GM19240 (cell line): ENCODE data around the gene VMP1.

Source experiments
- DNase-seq: peaks from one replicate; pipeline ENCODE4 v3.0.0; 2011; ENCODE audit warnings: low spot score; ENCODE audit not compliant: insufficient read length

Gene VMP1

DNA sequence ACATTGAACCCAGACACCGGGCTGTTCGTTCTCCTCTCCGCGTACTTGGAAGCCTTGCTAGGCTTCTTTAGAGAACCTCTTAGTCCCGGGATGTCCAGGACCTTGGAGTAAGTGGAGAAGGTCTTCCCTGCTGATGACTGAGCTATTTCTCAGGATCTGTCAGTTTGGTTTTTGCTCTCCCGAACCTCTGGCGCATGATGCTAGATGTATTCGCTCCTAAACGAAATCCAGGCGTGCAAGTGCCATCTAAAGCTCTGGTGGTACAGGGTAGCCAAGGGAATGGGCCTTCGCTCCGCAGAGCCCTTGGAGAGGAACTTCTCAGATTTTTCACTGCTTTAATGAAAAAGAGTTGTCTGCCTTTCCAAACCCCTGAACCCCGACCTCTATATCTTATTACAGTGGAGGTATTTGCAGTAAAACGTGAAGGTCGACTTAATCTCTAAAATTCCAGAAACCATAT lies 547 bp downstream of the VMP1 start:
- DNase-seq = no peak

DNA sequence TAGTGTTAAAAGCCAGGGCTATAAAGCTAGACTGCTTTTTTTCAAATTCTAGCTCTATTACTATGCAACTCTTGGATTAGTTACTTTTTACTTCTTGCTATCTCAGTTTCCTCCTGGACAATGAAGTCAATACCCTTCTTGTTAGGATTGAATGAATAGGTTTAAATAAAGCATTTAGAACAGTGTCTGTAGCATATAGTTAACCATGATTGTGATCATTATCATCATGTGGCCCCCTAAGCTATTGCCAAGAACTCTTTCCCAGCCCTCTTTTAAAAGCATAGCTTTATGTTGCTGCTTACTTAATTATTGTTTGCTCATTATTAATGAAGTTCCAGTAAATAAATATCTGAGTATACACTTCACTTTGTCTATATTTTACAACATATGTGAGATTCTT lies 4.5 kb downstream of the VMP1 start:
- DNase-seq = no peak

DNA sequence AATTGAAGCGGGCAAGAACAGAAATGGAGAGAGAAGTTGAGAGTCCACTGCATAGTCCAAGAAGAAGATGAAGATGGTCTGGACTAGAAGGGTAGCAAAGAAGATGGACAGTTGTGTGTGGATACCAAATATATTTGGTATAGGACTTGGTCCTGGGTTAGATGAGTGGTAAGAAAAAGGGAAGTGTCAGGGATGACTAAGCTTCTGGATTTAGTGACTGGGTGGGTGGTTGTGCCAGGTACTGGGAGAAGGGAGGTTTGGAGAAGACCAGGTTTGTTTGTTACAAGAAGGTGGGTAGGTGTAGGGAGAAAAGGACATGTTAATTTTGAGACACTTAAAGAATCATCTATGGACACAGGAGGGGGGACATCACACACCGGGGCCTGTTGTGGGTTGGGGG lies 5.4 kb downstream of the VMP1 start:
- no peak for DNase-seq

DNA sequence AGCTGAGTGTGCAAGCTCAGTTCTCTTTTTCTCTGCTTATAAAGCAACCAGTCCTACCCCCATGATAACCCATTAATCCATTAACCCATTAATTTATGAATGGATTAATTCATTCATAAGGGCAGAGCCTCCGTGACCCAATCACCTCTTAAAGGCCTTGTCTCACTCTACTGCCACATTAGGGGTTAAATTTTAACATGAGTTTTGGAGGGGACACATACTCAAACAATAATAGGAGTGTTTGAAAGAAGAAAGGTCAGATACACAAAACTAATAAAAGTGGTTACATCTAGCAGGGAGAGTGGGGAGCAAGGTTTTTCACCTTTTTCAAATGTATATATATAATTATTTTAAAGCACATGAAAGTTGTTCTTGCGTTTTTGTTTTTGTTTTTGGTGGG lies 6.8 kb downstream of the VMP1 start:
- no peak for DNase-seq

DNA sequence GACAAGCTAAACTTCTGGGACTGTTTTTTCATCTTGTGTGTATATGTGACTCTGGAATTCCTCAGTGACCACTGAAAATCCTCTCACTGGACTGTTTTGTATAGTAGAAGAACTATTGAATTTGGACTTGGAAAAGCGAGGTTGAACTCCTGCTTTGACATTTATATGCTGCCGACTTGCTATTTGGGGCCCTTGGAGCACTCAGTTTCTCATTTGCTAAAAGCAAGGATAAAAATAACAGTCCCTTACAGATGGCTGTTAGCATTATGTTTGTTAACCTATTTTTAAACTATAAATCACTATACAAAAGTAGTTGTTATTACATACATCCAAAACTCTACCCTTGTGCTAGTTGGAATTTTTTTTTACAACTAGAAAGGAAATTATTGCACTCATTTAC lies 9.0 kb downstream of the VMP1 start:
- no peak for DNase-seq

DNA sequence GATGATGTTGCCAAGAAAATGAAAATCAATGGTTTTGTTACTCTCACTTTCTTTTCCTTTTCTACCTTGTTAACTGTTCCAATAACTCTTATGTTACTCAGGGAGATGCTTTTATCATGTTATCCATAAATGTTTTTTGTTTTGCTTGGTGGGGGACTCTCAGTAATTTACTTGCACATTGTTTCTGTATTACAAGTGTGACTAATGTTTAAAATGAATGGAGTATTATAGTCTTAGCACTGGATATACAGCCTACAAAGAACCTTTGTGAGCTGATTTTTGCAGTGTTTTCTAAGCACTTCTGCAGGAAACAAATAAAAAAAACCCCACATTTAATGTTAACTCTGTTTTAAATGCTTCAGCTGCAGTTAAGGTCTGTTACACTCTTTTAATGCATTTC lies 12.1 kb downstream of the VMP1 start:
- DNase-seq = no peak

DNA sequence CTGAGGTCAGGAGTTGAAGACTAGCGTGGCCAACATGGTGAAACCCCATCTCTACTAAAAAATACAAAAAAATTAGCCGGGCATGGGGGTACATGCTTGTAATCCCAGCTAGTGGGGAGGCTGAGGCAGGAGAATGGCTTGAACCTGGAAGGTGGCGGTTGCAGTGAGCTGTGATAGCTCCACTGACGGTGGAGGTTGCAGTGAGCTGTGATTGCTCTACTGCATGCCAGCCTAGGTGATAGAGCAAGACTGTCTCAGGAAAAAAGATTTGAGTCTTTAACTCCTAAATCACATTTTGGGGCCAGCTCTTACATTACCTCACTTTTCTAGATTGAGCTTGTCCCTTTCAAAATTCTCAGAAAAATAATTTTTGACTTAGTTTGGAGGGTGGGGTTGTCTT lies 15.2 kb downstream of the VMP1 start:
- DNase-seq = no peak

DNA sequence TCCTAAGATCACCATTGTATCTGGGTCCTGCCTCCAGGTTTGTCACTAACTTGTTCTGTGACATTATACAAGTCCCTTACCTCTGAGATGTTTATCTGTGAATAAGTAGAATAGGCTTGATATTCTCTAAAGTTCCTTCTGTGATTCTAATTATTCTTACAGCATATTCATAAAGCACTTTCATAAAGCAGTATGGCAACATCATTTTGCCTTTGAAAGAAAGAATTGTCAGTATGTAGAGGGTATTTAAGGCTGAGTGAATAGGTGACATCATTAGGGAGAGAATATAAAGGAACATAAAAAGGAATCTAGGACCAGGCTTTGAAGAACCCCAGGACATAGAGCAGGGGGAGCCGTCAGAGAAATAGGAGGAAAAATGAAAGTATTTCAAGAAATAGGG lies 15.6 kb downstream of the VMP1 start:
- DNase-seq = no peak

DNA sequence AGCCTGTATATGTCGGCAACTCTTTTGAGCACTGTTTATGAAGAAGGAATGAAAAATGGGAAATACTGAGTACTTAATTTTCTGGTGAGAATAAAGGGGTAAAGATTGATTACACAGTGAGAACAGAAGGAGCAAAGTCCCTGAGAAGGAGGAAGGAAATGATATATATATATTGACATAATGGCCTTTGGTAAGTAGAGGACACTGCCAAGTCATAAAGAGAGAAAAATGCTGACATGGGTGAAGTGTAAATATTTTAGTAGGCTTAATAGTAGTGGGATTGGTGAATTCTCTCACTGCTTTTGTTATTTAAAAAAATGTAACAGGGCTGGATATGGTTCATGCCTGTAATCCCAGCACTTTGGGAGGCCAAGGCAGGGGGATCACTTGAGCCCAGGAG lies 16.2 kb downstream of the VMP1 start:
- DNase-seq = no peak

DNA sequence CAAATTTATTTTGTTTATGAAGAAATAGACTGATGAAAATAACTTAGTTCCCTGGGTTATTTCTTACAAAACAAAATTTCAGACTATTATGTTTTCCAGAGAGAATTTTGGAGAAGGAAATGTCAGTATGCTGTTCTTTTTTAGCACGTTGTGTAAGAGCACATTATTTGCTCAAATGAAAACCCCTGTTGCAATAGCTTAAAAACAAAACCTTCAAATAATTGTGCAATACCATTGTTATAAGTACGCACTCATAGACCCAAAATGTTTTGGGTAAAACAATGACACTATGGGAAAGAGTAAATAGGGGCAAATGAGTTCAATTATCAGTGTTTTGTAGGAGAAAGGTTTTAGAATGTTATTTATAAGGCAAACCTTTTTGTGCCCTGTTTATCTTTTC lies 18.2 kb downstream of the VMP1 start:
- no peak for DNase-seq

DNA sequence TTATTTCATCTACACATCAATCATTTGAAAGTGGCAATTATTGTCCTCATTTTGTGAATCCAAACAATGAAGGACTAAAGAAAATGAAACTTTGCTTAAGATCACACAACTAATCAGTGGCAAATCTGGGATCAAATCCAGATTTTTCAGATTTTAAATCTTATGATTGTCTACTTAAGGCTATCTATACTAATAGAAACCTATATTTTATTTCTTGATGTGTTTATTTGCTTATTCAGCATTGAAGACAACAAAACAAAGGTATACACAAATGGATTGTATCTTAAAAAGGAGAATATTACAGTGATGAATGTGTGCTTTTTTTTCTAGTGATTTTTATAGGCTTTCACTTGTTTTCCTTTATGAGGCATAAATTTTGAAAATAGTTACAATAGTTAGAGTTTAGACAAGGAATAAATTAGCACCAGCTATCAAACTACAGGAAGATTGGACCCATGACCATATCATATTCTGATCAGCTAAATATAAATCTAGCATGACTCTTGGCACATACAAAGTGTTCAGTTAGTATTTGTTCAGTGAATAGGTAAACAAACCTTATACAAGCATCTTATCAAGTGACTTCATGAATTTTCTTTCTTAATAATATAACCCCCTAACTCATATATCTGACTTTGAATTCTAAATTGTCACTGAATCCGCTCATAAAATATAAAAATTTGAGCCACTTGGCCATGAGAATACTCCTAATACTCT lies 20.5 kb downstream of the VMP1 start:
- DNase-seq = no peak

DNA sequence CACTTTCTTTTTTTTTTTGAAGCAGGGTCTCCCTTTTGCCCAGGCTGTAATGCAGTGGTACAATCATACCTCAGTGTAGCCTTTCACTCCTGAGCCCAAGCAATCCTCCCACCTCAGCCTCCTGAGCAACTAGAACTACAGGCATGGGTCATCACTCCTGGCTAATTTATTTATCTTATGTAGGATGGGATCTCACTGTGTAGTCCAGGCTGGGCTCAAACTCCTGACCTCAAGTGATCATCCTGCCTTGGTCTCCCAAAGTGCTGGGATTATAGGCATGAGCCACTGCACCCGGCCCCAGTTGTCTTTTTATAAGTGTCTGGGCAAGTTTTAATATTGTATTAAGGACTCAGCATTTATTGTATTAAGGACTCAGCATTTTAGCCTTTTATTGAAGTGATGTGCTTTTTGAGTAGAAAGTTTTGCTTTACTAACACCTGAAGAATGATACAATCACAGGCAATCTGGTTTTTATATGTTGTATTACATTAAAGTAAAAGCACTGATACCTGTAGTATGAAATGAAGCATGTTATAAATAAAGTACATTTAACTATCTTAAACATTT lies 22.9 kb downstream of the VMP1 start:
- no peak for DNase-seq

DNA sequence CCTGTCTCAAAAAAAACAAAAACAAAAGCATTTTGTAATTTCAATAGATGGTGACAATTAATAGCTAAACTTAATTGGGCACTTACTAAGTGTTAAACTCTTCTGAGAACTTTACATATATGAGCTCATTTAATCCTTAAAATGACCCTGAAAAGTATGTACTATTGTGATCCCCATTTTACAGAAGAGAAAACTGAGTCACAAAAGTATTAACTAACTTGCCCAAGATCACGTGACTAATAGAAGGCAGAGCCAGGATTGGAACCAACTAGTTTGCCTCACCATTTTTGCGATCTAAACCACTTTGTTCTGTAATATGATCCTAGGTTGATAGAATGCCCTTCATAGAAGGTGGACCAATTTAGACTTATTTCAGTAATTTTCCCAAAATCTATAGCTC lies 26.2 kb downstream of the VMP1 start:
- DNase-seq = no peak

DNA sequence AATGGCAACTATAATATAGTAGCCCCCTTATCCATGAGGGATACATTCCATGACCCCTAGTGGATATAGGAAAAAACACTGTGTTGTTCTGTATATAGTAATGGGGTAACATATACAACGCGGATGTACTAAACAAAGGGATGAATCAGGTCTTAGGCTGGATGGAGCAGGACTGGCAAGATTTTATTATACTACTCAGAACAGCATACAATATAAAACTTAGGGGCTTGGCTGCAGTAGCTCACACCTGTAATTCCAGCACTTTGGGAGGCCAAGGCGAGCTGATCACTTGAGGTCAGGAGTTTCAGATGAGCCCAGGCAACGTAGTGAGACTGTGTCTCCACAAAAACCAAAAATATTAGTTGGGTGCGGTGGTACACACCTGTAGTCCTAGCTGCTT lies 26.8 kb downstream of the VMP1 start:
- no peak for DNase-seq

DNA sequence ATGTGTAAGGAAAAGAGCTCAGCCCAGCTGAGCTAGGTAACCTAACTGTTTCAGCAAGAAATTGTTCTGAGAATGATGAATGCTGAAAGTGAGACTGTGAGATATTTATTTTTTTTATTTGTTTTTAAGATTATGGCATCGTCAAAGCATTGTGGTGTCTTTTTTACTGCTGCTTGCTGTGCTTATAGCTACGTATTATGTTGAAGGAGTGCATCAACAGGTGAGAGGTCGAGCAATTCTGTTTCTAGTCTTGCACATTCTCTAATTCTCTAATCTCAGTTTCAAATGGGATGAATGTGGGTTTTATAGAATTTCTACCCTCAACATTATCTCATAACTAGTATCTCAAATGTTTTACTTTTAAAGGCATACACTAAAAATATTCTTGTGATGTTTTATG lies 29.9 kb downstream of the VMP1 start:
- no peak for DNase-seq

DNA sequence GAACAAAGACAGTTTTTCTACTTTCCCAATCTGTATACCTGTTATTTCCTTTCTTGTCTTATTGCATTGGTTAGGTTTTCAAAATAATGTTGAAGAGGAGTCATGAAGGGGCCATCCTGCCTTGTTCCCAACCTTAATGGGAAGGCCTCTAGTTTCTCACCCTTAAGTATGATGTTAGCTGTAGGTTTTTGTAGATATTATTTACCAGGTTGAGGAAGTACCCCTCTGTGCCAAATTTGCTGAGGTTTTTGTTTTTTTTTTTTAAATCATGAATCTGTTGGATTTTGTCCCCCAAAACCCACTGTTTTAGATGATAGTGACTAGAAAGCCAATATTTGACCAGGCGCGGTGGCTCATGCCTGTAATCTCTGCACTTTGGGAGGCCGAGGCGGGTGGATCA lies 36.4 kb downstream of the VMP1 start:
- no peak for DNase-seq

DNA sequence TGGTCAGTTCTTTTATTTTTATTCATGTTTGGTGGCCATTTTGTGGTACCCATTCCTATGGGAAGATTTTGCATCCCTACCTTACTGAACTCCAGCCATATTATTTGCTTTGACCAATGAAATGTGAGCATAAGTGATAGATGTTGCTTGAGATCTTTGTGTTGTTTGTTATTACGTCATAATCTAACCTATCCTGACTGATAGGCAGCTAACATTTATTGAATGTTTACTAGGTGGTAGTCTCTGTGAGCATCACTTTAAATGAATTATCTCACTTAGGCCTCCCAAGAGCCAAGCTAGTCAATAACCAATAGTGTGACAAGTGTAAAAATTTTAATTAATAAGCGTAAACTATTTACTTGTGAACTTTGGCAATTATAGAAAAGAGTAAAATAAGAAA lies 37.6 kb downstream of the VMP1 start:
- no peak for DNase-seq

DNA sequence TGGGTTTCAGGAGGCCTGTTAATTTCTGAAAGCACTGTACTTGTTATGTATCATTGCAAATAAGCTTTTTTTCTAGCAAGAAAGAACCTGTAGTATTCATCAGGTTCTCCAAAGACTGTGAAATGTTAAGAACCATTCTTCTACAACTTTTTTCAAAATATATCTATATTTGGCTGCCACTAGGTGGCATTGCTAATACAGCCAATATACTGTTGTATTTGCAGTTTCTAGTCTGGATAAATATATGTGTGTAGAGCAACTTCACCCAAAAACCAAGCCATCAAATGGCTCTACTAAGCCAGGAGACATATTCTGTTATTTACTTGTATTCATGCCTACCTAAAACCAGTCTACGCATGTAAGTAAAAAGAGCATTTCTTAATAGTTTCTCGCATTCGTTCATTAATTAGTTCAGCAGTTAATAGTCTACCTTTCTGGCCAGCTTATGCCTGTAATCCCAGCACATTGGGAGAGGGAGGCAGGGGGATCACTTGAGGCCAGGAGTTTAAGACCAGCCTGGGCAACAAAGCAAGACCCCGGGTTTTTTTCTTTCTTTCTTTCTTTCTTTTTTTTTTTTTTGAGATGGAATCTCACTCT lies 39.5 kb downstream of the VMP1 start:
- no peak for DNase-seq

DNA sequence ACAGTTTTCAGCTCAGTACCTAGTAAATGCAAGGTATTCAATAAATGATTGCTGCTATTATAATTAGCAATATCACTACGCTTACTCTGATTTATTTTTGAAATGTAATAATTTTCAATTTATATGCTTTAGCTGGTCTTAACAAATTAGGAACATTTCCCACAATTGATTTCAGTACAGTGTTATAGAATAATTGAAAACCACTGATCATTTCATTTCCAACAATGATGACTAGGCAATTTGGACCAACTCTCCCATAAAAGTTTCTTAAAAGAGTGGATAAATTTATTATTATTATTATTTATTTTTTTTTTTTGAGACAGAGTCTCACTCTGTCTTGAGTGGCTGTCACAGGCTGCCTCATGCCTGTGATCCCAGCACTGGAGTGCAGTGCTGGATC lies 41.1 kb downstream of the VMP1 start:
- DNase-seq = no peak

DNA sequence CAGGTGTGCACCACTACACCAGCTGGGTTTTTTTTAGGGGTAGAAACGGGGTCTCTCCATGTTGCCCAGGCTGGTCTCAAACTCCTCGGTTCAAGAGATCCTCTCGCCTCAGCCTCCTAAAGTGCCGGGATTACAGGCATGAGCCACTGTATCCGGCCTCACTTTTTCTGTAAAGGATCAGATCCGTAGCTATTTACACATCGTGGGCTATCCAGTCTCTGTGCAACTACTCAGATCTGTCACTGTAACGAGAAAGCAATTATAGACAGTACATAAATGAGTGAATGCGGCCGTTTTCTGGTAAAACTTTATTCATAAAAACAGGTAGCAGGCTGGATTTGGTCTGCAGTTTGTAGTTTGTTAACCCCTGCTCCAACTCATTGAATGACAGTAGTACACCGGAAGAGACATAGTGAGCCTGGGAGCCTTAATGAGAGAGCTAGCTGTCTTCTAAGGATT lies 44.5 kb downstream of the VMP1 start:
- no peak for DNase-seq

DNA sequence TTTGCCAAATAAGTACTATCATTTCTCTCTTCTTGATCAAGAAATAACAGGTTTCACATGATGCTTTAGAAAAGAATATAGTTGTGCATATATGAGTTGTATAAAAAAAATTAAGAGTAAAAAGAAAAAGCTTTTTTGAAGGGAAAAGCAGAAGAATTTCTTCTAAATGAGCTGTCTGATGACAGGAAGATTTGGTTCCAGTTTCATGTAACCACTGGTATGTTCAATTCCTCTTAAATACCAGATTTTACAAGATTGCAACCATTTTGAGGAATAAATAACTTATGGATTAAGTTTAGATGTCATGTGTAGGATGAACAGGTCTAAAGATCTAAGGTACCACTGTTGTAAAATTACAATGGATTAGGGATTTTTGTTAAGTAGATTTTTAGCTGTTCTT lies 45.0 kb downstream of the VMP1 start:
- DNase-seq = no peak

DNA sequence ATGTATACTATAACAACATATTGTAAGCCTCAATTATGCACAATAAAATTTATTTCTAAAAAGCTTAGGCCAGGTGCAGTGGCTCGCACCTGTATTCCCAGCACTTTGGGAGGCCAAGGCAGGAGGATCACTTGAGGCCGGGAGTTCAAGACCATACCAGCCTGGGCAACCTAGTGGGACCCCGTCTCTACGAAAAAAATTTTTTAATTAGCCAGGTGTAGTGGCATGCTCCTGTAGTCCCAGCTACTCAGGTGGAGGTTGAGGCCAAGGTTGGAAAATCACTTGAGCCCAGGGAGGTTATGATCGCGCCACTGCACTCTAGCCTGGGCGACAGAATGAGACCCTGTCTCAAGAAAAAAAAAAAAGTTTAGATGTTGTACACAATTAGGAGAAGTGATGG lies 45.5 kb downstream of the VMP1 start:
- DNase-seq = no peak
